Activated CD4-positive, CD25-positive, alpha-beta regulatory T cell (primary cell): ENCODE data around the gene EFNA2.

Source experiments
- DNase-seq, 4 experiments: peaks; one replicate each; lab custom pipeline; 2025; lab: John Stamatoyannopoulos, UW

EFNA2 gene

GRCh38 chr19:1284293-1284978 is 1.2 kb upstream of the EFNA2 start:
- no peak for DNase-seq

DNA sequence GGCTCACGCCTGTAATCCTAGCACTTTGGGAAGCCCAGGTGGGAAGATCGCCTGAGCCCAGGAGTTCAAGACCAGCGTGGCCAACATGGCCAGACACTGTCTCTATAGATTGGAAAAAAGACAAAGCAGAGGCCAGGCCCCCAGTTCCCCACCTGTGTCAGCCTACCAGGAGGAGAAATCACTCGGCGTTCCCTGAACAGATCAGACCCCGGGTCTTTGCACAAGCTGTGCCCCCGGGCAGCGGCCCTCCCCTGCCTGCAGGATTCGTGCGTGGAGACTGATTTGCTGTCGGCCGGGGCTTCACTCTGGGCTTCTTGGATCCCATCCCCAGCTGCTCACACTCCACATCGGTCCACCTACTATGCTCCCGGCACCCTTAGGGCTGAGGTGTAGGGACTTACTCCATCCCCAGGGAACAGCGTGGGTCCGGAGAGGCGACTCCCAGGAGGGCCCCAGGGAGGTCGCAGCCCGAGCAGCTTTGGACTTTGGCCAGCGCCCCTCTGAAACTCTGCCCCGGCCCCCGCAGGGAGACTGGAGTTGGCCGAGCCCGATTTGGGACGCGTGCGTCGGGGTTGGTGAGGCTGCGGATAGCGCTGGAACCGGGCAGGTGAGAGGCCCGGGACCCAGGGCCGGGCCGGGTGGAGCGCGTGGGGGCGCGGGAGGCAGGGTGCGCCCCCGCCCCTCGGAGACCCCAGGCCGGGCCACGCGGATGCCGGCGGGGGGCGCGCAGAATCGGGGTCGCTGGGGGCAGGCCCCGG is 515 bp upstream of the EFNA2 start:
- DNase-seq: no peak

GRCh38 chr19:1286487-1287353 is 1.0 kb downstream of the EFNA2 start:
- no peak for DNase-seq

DNA sequence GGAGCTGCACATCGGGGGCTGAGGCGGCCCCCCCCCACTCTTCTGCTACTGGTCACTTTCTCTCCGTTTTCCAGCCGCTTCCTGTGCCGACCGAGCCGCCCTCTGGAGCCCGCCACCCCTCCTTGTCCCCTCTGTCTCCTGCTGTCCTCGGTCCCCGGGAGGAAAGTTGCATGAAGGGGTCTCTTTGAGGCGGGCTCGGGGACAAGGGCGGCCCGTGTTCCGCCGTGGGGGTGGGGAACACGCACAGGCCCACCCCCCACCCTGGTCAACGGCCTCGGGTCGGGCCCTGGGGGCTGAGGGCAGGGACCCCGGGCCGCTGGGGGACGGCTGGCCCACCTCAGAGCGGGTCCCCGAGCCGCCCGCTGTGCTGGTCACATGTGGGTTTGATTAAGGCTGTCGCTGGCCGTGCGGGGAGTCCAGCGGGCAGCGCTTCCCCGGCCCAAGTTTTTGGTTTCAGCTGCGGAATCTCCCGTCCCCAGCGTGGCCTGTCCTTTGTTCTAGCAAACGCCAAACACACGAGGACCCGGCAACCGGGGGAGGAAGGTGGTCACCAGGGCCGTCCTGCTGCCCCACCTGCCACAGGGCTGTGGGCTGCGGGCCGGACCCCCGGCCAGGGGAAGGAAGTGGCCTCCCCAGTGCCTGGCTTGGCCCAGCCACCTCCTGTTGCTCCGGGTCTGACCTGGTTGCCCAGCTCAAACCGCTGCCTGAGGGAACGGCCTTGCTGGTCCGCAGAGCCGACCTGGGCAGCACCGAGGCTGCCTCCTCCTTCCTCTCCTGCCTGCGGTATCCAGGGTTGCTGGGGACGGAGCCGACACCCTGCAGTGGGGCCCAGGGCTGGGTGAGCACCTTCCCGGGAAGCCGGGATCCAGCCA is 1.9 kb downstream of the EFNA2 start:
- no peak for DNase-seq

- no peak for DNase-seq
Measured at GRCh38 chr19:1288226-1288612, 2.5 kb downstream of the EFNA2 start.

DNA sequence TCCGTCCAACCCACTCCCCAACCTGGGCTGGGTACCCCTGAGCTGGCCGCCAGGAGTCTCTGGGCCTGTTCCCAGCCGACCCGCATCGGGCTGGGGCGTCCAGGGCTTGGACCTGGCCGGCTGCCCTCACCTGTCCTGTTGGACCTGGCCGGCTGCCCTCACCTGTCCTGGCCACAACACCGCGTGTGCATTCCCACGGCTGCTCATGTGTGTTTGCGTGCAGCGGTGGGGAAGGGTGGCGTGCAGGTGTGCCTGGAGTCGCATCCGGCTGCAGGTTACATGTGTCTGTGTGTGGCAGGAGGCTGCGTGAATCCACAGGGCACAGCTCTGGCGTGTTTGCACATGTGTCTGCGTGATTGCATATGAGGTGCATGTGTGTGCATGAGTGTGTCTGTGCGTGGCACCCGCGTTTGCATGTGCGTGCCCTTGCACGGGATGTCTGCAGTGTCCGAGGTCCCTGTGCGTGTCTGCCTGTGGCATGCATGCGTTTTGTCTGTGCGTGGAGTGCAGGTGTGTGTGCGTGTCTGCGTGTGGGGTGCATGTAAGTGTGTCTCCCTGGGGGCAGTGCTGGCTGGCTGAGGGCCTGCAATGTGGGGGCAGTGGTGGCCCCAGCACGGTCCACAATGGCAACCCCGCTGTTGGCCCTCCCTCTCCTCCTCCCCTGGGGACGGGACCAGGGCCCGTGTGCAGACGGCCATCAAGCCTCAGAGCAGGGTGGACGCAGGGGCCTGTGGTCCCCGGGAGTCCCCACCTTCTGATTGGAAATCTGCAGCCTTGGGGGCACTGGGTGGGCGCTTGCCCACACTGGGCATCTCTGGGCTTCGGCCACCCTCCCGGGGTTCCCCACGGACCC is 3.4 kb downstream of the EFNA2 start:
- no peak for DNase-seq

GRCh38 chr19:1289686-1290025 is 4.0 kb downstream of the EFNA2 start:
- DNase-seq: no peak

DNA sequence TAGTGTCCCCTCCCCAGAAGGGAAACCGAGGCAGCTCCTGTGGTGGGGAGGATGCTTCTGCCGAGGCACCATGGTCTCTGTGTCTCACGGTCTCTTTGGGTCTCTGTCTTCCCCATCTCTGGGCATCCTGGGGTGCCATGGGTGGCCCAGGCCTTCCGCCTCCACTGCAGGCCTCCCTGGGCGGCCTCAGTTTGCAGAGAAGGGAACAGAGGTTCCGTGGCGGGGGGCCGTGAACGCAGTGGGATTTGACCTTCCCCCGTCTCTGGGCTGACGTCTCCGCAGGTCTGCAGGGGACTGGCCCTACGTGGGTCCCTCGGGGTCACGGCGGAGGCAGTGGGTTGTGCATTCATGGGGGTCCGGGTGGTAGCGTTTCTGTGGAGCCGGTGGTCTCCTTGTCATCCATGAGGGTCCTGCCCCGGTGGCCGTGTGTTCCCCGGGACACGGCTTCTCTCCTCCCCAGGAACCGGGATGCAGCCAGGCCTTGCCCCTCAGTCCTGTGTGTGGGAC is 4.6 kb downstream of the EFNA2 start:
- DNase-seq: no peak

DNA sequence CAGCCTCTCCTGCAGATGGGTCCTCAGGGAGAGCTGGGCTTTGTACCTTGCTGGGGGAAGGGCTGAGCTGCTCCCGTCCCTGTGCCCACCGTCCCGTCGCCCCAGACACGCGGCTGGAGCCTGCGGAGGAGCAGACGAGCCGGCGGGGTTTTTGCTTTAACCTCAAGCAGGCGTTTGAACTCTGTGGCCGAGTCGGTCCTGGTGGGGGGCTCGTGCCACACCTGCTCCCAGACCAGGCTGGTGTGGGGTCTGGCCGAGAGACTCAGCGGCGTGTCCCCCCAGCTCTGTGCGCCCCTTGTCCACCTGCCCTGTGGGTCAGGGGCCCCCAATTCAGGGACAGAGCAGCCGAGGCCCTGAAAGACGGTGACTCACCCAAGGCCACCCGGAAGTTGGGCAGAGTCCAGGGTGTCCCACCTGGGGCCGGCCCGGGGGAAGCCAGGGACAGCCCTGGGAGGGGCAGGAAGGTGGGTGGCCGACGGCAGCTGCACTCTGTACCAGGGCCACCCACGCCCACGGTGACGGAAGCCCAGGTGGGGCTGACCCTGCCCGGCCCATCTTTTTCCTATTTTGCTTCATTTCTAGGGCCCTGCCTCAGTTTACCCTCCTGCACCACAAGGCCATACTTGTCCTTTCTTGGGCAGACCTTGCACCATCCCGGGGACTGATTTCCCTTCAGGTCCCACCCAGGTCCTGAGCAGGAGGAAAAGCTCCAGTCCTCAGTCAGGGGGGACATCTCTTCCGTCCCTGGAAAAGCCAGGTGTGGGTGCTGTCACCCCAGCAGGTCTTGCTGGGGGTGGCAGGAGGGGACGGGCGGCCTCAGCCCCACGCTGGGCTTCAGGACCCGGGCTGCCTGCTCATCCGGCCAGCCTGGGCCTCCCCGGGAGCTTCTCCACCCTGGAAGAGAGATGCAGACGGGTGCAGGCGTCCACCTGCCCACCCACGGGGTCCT is 5.3 kb downstream of the EFNA2 start:
- DNase-seq: no peak

GRCh38 chr19:1291761-1292418 is 6.2 kb downstream of the EFNA2 start:
- DNase-seq: no peak

- DNase-seq: no peak
Measured at GRCh38 chr19:1292419-1293151, 6.9 kb downstream of the EFNA2 start.

GRCh38 chr19:1293782-1294604 is 8.3 kb downstream of the EFNA2 start:
- DNase-seq: no peak

GRCh38 chr19:1294688-1295087 is 9.0 kb downstream of the EFNA2 start:
- no peak for DNase-seq

- DNase-seq: peak in 2 of 4 experiments; percentile 29 to 30
Measured at GRCh38 chr19:1295169-1296012, 9.7 kb downstream of the EFNA2 start.

GRCh38 chr19:1296078-1296477 is 10.4 kb downstream of the EFNA2 start:
- DNase-seq: no peak

GRCh38 chr19:1296575-1297271 is 11.1 kb downstream of the EFNA2 start:
- DNase-seq: no peak
